D341Med (cell line): ENCODE measurements around the gene POLR1D.

ENCODE experiments used
- DNase-seq: peaks from one replicate; pipeline ENCODE4 v3.0.0; 2012; ENCODE audit warnings: low spot score

Gene POLR1D

DNA sequence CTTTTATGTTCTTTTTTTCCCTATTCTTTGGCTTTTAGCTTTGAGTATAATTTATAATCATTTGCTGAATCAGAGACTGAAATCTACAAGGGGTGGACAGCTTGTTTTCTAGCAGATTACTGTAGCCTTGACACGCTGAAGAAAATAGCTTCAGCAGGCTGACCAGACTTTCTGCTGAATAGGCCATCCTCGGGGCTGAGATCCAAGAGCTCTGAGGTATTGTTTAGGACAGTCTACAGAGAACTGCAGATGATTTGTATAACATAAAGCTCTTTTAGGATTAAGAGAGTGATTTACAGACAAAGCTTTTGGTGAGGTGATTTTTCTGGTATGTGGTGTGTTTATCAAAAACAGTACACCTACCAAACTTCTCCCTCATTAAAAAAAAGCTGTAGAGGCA lies 16.8 kb downstream of the POLR1D start:
- peak; percentile 27 for DNase-seq

DNA sequence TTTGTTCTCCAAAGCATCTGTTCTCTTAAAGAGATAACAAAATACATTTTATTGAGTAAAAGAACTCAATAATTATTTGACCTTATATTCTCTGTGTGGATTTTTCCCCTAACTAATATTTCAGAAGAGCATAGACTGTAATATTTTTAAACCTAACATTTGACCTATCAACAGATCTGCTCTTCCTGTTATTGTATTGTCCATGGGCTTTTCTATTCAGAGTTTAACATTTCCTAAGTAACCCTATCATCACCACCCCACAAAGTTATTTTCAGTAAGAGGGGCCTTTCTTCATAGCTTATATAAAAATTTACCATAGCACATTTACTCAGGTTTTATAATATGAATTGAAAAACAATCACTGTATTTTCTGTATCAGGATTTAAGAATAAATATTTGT lies 17.5 kb downstream of the POLR1D start:
- DNase-seq: no peak

GRCh38 chr13:27641711-27642502 lies 20.2 kb downstream of the POLR1D start:
- DNase-seq: no peak

GRCh38 chr13:27643334-27644132 lies 21.8 kb downstream of the POLR1D start:
- no peak for DNase-seq

DNA sequence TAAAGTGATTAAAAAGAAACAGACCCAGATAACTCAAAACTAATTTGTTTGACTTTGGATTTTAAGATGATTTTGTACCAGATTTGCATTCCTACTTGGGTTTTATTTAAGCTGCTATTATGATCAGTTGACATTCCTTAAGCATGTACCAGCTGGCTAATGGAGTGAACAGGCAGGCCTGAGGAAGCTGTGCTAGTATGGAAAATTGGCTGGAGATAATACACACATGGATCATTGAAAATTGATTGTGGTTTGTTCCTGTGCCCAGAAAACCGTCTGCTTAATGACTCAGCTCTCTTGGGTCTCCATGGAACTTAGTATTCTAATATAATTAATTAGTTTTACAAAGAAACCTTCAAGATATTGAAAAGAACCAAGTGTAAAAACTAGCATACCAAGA lies 22.6 kb downstream of the POLR1D start:
- DNase-seq: peak; percentile 28

DNA sequence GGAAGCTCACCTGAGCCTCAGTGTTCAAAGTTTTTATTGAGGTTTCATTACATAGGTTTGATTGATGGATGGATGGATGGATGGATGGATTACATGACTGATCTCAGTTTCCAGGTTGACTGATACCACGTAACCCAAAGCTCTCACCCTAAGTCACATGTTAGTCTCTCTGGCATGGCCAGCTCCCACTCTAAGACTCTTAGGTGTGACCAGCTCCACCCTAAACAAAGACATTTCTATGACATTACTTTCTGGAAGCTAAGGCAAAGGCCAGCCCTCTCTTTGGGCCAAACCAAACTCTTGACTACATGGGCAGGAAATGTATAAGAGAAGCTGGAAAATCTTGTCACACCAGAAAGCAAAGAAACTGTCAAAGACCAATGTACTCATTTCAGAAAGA lies 28.6 kb downstream of the POLR1D start:
- DNase-seq: no peak

DNA sequence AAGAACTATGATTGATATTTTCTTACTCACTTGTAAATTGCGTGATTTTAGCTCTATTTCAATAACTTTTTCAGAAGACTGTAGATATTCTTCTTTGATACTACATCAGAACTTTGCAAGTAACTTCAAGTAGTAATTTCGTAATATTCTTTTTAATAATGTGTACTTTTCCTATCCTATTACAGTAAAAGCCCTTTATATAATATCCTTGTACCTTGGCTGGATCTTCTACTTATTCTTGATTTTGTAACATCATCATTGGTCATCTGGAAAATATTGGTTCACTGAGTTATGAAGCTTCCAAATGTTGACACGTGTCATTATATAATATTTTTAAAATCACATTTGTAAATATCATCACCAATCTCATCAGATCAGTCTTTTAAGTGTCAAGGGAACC lies 32.4 kb downstream of the POLR1D start:
- DNase-seq: no peak

- DNase-seq: no peak
Measured at GRCh38 chr13:27654816-27655215, 33.1 kb downstream of the POLR1D start.

GRCh38 chr13:27657724-27658123 lies 36.0 kb downstream of the POLR1D start:
- DNase-seq: no peak

DNA sequence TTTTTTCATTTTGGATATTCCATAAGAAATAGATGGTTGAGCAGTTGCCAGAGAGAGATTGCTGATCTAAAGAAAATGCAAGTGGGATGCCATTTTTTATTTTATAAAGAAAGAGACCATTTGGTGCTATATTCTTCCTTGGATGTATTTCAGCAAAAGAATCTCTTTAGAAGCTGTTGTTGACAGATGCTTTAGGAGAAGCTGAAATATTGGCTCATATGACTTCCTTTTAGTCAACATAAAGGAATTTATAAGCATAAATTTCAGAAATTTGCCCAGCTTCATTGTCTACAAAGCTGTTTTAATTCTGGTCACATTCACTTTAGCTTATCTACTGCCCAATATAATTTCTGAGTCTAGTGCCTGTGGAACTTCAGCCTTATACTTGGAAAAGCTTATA lies 36.9 kb downstream of the POLR1D start:
- DNase-seq: no peak

DNA sequence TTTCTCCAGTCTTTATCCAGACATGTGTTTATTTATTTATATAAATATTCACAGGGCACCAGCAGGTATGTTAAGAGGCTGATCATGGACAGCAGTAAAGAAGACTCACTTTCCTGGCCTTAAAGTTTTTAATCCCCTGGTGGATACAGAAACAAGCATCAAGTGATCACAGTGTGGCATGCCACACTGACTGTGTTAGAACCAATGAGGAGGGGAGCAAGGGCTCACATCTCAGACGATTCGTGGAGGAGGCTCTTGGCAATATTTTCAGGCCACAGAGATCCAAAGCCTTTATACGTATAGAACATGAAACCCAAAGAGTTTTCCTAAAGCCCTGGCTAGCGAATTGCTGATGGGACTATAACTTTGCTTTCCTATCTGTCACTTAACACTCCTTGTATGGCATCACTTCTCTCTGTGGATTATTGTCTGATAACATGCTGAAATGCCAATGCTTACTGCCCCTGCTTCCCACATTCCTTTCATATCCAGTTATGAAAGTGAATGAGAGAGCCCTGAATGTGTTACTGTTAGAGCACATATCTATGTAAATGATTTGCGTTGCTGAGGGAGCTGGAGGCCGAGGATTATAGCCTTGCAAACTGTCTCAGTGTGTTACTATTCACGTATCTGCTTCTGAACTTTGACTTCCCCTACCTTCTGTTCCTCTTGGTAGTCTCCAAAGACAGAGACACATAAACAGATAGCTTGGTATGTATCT lies 37.6 kb downstream of the POLR1D start:
- DNase-seq: no peak

DNA sequence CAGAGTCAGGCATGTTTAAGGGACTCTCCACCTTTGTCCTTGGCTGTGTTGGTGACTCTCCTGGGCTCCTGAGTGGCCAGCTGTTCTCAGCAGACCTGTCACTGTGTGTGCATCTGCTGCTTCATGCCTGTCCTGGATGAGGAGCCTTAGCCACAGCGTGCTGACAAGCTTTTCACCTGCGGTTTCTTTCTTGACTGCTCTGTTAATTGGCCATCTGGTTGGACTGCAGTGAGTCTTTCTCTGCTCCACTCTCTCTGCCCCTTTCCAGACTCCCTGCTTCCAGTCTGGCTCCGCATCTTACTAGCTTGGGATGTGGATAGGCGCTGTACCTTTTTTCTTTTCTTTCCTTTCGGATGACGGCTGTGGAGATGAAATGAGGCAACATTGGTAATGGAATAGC lies 38.8 kb downstream of the POLR1D start:
- no peak for DNase-seq

DNA sequence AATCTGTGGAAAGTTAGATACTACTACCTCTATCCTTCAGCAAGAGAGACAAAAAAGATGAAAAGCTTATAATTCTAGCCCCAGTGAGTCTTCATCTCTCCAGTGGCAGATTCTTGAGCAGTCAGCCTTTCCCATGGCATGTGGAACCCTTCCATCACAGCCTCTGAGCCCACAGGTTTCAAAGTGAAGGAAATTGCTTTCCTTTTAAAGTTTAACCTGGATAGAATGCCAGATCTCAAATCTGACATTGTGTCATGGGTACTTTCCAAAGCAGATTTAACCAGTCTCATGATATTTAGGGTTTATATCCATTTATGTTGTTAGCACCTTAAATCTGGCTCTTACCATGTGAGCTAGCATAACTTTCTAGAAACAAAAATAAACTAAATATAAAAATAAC lies 39.3 kb downstream of the POLR1D start:
- DNase-seq: no peak

DNA sequence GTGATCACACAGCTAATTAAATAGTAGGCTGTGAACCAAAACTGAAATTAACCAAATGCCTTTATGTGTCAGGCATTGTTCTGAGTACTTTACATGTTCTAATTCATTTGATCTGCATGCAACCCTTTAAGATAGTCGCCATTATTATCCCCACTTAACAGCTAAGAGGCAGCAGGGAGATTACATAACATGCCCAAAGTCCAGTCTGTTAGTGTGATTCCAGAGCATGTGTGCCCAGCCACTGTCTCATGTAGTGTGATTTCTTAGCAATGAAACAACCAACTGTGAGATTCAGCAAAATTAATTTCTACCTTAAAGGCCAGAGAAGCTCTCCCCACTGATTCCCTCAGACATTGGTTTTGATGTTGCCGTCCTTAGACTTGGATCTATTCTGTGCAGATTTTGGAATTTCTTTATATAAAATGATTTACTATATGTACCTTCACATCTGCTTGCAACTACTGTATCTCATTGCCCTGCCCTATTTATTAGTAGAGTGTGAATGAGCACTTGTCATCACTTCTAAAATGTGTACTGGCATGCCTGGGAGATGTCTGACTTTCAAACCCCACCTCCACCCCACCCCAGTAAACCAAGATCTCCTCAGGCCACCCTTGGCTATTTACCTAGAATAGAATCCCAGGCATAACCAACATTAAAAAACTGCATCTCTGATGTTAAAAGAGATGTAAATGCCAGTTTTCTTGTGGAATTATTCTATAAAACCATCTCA lies 41.2 kb downstream of the POLR1D start:
- no peak for DNase-seq

GRCh38 chr13:27663947-27664346 lies 42.3 kb downstream of the POLR1D start:
- no peak for DNase-seq

- no peak for DNase-seq
Measured at GRCh38 chr13:27665333-27665732, 43.6 kb downstream of the POLR1D start.

GRCh38 chr13:27665761-27666160 lies 44.1 kb downstream of the POLR1D start:
- no peak for DNase-seq

- no peak for DNase-seq
Measured at GRCh38 chr13:27666951-27667350, 45.3 kb downstream of the POLR1D start.

GRCh38 chr13:27667946-27668345 lies 46.3 kb downstream of the POLR1D start:
- DNase-seq: no peak

DNA sequence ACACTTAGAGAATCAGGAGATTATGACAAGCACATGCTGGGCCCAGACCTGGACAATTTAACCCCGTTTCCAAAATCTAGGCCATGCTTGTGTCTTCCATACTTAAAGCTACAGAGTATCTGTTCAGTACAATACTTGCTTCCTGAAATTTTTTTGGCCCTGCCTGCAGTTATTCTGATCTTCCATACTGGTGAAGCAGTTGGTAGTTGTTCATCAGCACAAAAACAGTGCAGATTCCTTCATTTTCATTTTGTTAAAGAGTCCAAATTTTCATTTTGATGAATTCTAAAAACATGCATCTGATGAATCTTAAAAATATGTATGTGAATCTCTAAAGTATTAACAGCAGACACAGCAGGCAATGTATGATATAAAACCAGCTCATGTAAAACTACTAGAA lies 49.2 kb downstream of the POLR1D start:
- no peak for DNase-seq

DNA sequence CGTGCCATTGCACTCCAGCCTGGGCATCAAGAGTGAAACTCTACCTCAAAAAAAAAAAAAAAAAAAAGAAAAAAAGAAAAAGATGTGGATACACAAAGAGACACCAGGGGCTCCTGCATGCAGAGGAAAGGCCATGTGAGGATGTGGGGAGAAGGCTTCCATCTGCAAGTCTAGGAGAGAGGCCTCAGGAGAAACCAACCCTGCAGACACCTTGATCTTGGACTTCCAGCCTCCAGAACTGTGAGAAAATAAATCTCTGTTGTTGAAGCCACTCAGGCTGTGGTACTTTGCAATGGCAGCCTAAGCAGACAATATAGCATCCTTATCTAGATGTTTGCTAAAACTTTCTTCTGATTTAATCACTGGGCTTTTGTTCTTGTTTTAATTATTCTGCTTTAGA lies 50.3 kb downstream of the POLR1D start:
- DNase-seq: no peak
